Liver (tissue), 9 donors: ENCODE results near the gene PIGN. TPM values are rescaled to one million over a fixed set of nuclear protein-coding genes. Genes with fewer than 3 reads are reported as not detected.

Experiments
- DNase-seq: peaks from one replicate; pipeline ENCODE4 v3.0.0-alpha.2; 2017; ENCODE audit warnings: low spot score
- H3K27ac ChIP-seq, 2 donors: one replicate each; pipeline ENCODE4 v1.7.0; 2013; ENCODE audit warnings: inconsistent platforms in 2 of 2, low read length in 2 of 2, control low read depth in 1 of 2, low read depth in 1 of 2, mild to moderate bottlenecking in 1 of 2
- H3K27me3 ChIP-seq, 4 donors: one replicate each; pipeline versions ENCODE4 v1.6.1 to v1.7.0; 2013; ENCODE audit warnings: low read length in 3 of 4, inconsistent platforms in 1 of 4, mild to moderate bottlenecking in 1 of 4, moderate library complexity in 1 of 4; ENCODE audit not compliant: control insufficient read depth in 4 of 4, insufficient read depth in 4 of 4
- H3K36me3 ChIP-seq, 4 donors: one replicate each; pipeline versions ENCODE4 v1.6.1 to v1.7.0; 2013; ENCODE audit warnings: low read length in 3 of 4, mild to moderate bottlenecking in 3 of 4, low read depth in 1 of 4, moderate library complexity in 1 of 4; ENCODE audit not compliant: control insufficient read depth in 4 of 4, insufficient read depth in 3 of 4
- H3K4me1 ChIP-seq, 4 donors: one replicate each; pipeline versions ENCODE4 v1.6.1 to v1.7.0; 2013; ENCODE audit warnings: low read length in 3 of 4, mild to moderate bottlenecking in 3 of 4, moderate library complexity in 1 of 4; ENCODE audit not compliant: control insufficient read depth in 4 of 4, insufficient read depth in 4 of 4
- H3K4me3 ChIP-seq, 3 donors: one replicate each; pipeline versions ENCODE4 v1.6.1 to v1.7.0; 2013; ENCODE audit warnings: low read length in 3 of 3, control low read depth in 1 of 3, low read depth in 1 of 3, mild to moderate bottlenecking in 1 of 3
- H3K9ac ChIP-seq, 2 donors: one replicate each; pipeline ENCODE4 v1.7.0; 2013; ENCODE audit warnings: low read length in 2 of 2, mild to moderate bottlenecking in 2 of 2, moderate library complexity in 2 of 2, control low read depth in 1 of 2, low read depth in 1 of 2
- H3K9me3 ChIP-seq, 4 donors: one replicate each; pipeline versions ENCODE4 v1.6.1 to v1.7.0; 2013; ENCODE audit warnings: low read length in 3 of 4; ENCODE audit not compliant: control insufficient read depth in 4 of 4
- EGR1 ChIP-seq, 2 donors: IDR thresholded peaks; 2 replicates each; pipeline ENCODE4 v1.6.1; 2016 to 2018; ENCODE audit warnings: antibody characterized with exemption in 2 of 2, low read depth in 2 of 2
- FOXA1 ChIP-seq: IDR thresholded peaks from 2 replicates; pipeline ENCODE4 v1.6.1; 2016; ENCODE audit warnings: antibody characterized with exemption
- FOXA2 ChIP-seq: IDR thresholded peaks from 2 replicates; pipeline ENCODE4 v1.6.1; 2016; ENCODE audit warnings: antibody characterized with exemption
- GABPA ChIP-seq, 2 donors: IDR thresholded peaks in 1 of 2; conservative IDR thresholded peaks in 1 of 2; 2 replicates each; pipeline ENCODE4 v1.6.1; 2016; ENCODE audit warnings: antibody characterized with exemption in 2 of 2, mild to moderate bottlenecking in 1 of 2, moderate library complexity in 1 of 2
- HNF4A ChIP-seq, 2 donors: conservative IDR thresholded peaks; 2 replicates each; pipeline ENCODE4 v1.6.1; 2016; ENCODE audit warnings: antibody characterized with exemption in 2 of 2, mild to moderate bottlenecking in 2 of 2
- HNF4G ChIP-seq: IDR thresholded peaks from 2 replicates; pipeline ENCODE4 v1.6.1; 2016; ENCODE audit warnings: antibody characterized with exemption
- JUND ChIP-seq, 2 donors: IDR thresholded peaks; 2 replicates each; pipeline ENCODE4 v1.6.1; 2016; ENCODE audit warnings: antibody characterized with exemption in 2 of 2
- NR2F2 ChIP-seq: IDR thresholded peaks from 2 replicates; pipeline ENCODE4 v1.6.1; 2016; ENCODE audit warnings: antibody characterized with exemption
- RAD21 ChIP-seq, 2 donors: IDR thresholded peaks; 2 replicates each; pipeline ENCODE4 v1.6.1; 2016; ENCODE audit warnings: antibody characterized with exemption in 2 of 2, mild to moderate bottlenecking in 2 of 2
- RXRA ChIP-seq, 2 donors: IDR thresholded peaks; 2 replicates each; pipeline ENCODE4 v1.6.1; 2017 to 2018; ENCODE audit warnings: antibody characterized with exemption in 2 of 2, mild to moderate bottlenecking in 1 of 2
- SP1 ChIP-seq: IDR thresholded peaks from 2 replicates; pipeline ENCODE4 v1.6.1; 2018; ENCODE audit warnings: antibody characterized with exemption, mild to moderate bottlenecking
- TAF1 ChIP-seq: conservative IDR thresholded peaks from 2 replicates; pipeline ENCODE4 v1.6.1; 2016; ENCODE audit warnings: antibody characterized with exemption, mild to moderate bottlenecking
- YY1 ChIP-seq: IDR thresholded peaks from 2 replicates; pipeline ENCODE4 v1.6.1; 2016; ENCODE audit warnings: antibody characterized with exemption, mild to moderate bottlenecking
- polyA plus RNA-seq, 2 donors: library from polyadenylated mRNA; stranded (reverse) in 1 of 2; unstranded in 1 of 2; fragments of 200-250 nt in 1 of 2; fragments of >200 nt in 1 of 2; fragmentation: Nextera tagmentation in 1 of 2; extraction: Ambion mirVana in 1 of 2; gene quantifications; one replicate each; pipeline versions ENCODE4 v1.2.1 to v1.2.3, GENCODE V29; 2013 to 2015
- total RNA-seq, 2 donors: library from RNA; depleted of rRNA; stranded (reverse); fragments of >200 nt; gene quantifications; one replicate each; pipeline ENCODE4 v1.2.3, GENCODE V29; 2014
- TF ChIP-seq, protein P1 (sequence below): IDR thresholded peaks from 2 replicates; pipeline ENCODE4 v1.6.1; 2016; ENCODE audit warnings: antibody characterized with exemption
- TF ChIP-seq, protein P2 (sequence below): fragments of 150-350 bp; IDR thresholded peaks from 2 replicates; pipeline ENCODE4 v1.5.1; 2017; ENCODE audit warnings: improper control_type of control experiment, low read depth, low read length; ENCODE audit not compliant: missing input control
- TF ChIP-seq, protein P3 (sequence below): IDR thresholded peaks from 2 replicates; pipeline ENCODE4 v1.6.1; 2016; ENCODE audit warnings: antibody characterized with exemption
- TF ChIP-seq, protein P4 (sequence below): IDR thresholded peaks from 2 replicates; pipeline ENCODE4 v1.6.1; 2016; ENCODE audit warnings: antibody characterized with exemption
- TF ChIP-seq, protein P5 (sequence below): IDR thresholded peaks from 2 replicates; pipeline ENCODE4 v1.6.1; 2016; ENCODE audit warnings: antibody characterized with exemption, mild to moderate bottlenecking
- donor health status: healthy.
- donor health status: healthy.
- donor health status: healthy.
- donor health status: healthy.
- donor health status: healthy.

The PIGN gene
- total and polyA plus RNA-seq, 4 donors: 5.1 to 20.6 (median 12.5) TPM

DNA sequence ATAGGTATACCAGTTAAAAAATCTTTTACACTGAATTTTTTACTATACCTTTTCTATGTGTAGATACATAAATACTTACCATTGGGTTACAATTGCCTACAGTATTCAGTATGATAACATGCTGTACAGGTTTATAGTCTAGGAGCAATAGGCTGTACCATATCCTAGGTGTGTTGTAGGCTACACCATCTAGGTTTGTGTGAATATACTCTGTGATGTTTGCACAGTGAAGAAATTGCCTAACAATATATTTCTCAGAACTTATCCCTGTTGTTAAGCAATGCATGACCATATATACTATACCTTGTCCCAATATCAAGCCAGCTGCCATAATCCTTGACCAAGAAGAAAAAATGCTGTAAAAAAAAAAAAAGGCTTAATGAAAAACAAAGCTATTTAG lies 114.5 kb downstream of the PIGN start:
- H3K27ac ChIP-seq: no peak overlapping the region
- H3K4me1 ChIP-seq: peaks cover 0 to 2% (median under 1%) of the 10 kb centered on the region in 4 donors
- H3K36me3 ChIP-seq: peaks cover 0 to 2% (median 0%) of the 10 kb centered on the region in 4 donors
- no peaks in the 10 kb centered on the region for H3K27me3 ChIP-seq
- no peak for TF ChIP-seq TAF1
- TF ChIP-seq HNF4G: no peak
- TF ChIP-seq, protein P1, sequence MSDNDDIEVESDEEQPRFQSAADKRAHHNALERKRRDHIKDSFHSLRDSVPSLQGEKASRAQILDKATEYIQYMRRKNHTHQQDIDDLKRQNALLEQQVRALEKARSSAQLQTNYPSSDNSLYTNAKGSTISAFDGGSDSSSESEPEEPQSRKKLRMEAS: no peak
- no peak for TF ChIP-seq FOXA1
- no peak for TF ChIP-seq NR2F2
- TF ChIP-seq, protein P2, sequence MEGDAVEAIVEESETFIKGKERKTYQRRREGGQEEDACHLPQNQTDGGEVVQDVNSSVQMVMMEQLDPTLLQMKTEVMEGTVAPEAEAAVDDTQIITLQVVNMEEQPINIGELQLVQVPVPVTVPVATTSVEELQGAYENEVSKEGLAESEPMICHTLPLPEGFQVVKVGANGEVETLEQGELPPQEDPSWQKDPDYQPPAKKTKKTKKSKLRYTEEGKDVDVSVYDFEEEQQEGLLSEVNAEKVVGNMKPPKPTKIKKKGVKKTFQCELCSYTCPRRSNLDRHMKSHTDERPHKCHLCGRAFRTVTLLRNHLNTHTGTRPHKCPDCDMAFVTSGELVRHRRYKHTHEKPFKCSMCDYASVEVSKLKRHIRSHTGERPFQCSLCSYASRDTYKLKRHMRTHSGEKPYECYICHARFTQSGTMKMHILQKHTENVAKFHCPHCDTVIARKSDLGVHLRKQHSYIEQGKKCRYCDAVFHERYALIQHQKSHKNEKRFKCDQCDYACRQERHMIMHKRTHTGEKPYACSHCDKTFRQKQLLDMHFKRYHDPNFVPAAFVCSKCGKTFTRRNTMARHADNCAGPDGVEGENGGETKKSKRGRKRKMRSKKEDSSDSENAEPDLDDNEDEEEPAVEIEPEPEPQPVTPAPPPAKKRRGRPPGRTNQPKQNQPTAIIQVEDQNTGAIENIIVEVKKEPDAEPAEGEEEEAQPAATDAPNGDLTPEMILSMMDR: no peak
- TF ChIP-seq FOXA2: no peak
- TF ChIP-seq HNF4A (conservative IDR thresholded peaks at IDR 0.05): no peak
- TF ChIP-seq, protein P3, sequence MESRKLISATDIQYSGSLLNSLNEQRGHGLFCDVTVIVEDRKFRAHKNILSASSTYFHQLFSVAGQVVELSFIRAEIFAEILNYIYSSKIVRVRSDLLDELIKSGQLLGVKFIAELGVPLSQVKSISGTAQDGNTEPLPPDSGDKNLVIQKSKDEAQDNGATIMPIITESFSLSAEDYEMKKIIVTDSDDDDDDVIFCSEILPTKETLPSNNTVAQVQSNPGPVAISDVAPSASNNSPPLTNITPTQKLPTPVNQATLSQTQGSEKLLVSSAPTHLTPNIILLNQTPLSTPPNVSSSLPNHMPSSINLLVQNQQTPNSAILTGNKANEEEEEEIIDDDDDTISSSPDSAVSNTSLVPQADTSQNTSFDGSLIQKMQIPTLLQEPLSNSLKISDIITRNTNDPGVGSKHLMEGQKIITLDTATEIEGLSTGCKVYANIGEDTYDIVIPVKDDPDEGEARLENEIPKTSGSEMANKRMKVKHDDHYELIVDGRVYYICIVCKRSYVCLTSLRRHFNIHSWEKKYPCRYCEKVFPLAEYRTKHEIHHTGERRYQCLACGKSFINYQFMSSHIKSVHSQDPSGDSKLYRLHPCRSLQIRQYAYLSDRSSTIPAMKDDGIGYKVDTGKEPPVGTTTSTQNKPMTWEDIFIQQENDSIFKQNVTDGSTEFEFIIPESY: no peak
- TF ChIP-seq, protein P4, sequence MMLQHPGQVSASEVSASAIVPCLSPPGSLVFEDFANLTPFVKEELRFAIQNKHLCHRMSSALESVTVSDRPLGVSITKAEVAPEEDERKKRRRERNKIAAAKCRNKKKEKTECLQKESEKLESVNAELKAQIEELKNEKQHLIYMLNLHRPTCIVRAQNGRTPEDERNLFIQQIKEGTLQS: no peak
- TF ChIP-seq RAD21 (IDR thresholded peaks at IDR 0.05): no peak
- no peak for TF ChIP-seq YY1
- TF ChIP-seq RXRA (IDR thresholded peaks at IDR 0.05): no peak
- TF ChIP-seq EGR1 (IDR thresholded peaks at IDR 0.05; ENCODE audit: low read depth in 2 of 2): no peak
- TF ChIP-seq GABPA (IDR thresholded peaks at IDR 0.05 in 1 of 2, conservative IDR thresholded peaks at IDR 0.05 in 1 of 2): no peak
- TF ChIP-seq, protein P5, sequence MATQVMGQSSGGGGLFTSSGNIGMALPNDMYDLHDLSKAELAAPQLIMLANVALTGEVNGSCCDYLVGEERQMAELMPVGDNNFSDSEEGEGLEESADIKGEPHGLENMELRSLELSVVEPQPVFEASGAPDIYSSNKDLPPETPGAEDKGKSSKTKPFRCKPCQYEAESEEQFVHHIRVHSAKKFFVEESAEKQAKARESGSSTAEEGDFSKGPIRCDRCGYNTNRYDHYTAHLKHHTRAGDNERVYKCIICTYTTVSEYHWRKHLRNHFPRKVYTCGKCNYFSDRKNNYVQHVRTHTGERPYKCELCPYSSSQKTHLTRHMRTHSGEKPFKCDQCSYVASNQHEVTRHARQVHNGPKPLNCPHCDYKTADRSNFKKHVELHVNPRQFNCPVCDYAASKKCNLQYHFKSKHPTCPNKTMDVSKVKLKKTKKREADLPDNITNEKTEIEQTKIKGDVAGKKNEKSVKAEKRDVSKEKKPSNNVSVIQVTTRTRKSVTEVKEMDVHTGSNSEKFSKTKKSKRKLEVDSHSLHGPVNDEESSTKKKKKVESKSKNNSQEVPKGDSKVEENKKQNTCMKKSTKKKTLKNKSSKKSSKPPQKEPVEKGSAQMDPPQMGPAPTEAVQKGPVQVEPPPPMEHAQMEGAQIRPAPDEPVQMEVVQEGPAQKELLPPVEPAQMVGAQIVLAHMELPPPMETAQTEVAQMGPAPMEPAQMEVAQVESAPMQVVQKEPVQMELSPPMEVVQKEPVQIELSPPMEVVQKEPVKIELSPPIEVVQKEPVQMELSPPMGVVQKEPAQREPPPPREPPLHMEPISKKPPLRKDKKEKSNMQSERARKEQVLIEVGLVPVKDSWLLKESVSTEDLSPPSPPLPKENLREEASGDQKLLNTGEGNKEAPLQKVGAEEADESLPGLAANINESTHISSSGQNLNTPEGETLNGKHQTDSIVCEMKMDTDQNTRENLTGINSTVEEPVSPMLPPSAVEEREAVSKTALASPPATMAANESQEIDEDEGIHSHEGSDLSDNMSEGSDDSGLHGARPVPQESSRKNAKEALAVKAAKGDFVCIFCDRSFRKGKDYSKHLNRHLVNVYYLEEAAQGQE: no peak
- no peak for TF ChIP-seq SP1
- no peak for TF ChIP-seq JUND (IDR thresholded peaks at IDR 0.05)
- DNase-seq: no peak
- H3K9ac ChIP-seq: no peak overlapping the region
- H3K9me3 ChIP-seq: no peaks in the 10 kb centered on the region
- H3K4me3 ChIP-seq: no peak overlapping the region
